Activated CD4-positive, alpha-beta T cell treated with anti-CD3 and anti-CD28 coated beads, Interleukin-2, Interleukin-6, amounts not matched to agents 100 ng/mL and 50 ng/mL, durations not matched to agents 16 hours and 8 hours (primary cell): Measurements from ENCODE around the gene TMEM43.

Source experiments
- DNase-seq: peaks from one replicate; pipeline ENCODE4 v3.0.0-alpha.2; 2020

Gene TMEM43

DNA sequence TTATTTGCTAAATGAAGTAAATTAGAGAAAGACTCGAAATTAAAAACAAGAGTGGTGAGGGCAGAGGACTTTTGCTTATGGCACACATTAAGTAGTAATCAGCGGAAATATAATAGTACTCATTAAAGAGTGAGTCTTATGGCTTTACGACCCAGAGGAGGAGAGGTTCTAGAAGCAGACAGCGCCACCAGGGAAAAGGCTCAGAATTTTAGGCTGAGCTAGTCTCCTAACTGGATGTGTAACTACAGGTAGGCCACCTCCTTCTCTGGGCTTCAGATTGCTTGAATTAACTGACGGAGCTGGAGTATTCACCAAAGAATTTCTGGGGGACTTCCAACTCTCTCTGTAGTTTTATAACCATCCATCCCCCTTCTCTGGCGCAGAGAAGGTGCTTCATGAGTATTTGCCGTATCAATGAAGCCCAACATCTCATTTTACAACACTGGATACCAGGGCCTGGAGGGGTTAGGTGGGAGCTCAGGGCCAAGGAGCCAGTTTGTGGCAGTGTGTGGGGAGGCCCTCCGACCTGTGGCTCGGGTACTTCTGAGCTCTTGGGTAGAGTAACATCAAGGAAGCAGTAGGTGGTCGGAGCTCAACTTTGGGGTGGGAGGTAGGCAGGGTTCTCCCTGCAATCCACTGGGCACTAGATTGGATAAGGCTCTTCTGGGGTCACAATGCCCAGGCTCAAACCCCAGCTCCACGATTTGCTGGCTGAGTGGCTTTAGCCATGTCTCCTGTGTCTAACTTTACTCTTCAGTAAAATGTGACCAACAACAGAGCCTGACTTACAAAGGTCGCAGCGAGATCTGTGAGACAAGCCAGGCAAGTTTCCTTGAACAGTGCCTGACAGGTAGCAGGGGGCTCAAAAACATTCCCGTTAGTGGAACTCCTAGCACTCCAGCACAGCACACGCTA, 1.3 kb upstream of the TMEM43 start:
- DNase-seq, result no peak

DNA sequence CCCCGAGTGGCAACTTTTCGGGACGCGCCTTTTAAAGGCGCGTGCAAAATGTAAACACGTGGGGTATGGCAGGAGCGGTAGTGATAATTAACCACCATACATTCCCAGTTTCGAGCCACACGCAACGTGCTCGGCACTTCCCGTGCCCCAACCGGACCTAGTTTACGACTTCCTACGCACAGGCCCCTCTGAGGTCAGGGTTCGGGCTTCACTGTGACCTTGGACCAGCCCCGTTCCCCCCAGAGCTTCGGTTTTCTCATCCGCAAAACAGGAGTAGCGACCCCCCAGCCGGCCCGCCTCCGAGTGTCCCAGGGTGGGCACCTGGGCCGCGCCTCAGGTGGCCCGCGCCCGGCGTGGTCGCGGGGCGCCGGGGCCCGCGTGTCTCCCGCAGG, 633 bp upstream of the TMEM43 start:
- peak; percentile 83 for DNase-seq

DNA sequence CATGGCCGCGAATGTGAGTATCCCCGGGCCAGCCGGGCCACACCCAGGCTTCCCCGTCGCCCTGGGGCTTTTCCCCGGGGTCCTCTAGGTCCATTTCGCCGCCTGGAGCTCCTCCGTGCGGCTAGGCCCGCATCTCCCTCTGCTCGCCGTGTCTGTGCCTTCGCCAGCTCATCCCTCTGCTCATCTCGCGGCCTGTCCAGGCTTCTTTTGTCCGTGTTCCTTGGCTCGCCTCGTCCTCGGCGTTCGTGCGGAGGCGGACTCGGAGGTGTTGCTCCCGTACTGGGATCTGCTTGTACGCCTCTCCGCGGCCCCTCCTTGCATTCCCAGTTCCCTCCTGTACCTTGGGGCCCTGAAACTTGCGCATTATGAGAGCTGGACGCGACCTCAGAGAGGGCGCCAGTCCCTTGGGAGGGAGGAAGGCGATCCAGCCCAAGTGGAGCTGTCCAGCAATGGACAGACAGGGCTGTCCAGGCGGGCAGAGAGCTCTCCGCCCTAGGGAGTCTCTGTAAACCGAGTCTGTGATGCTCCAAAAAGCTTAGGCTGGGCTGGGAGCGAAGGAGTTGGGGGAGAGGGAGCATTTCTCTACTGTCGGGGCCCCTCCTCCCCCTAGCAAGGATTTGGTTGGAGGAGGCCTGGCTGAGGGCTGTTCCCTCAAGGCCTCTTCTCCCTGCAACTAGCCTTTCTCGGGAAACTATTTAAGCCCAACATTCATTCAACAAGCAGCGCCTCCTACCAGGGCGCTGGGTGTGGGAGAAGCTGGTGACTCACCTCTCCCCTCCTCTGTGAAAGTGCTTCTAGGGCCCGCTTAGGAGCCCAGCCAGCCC, 553 bp downstream of the TMEM43 start:
- peak; percentile 79 for DNase-seq

DNA sequence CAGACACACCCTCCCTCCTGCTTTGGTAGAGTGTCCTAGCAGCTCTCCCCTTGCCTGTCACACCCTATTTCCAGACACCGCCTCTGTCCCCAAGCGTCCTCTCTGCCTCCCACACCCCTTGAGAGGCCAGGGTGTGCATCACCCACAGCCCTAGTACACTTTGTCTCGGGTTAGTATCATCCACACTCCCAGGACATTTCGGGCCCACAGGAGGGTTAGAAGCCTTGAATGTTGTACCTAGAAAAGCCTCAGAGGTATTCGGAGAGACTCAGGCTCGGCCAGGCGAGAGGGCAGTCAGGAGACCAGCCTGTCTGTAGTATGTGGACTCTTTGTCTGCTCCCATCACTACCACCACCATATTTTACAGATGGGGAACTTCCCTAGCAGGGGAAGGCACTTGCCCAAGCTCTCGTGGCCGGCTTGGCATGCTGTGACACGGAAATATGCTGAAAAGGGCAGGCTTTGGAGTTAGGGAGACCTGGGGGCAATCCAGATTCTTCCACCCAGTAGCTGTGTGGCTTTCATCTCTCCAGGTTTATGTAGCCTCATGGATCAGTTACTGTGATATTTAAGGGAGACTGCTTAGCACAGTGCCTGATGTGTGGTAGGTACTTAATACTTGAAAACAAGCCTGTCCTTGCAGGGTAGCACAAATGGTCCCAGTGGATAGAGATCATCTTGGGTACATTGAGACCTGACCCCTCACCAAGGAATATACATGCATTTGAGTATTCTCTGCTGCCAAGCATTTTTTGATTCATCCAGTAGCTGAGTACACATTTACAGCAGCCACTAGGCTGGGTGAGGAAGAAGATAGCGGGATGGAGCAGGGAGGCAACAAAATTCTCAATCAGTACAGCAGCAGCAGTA, 1.4 kb downstream of the TMEM43 start:
- no peak for DNase-seq

DNA sequence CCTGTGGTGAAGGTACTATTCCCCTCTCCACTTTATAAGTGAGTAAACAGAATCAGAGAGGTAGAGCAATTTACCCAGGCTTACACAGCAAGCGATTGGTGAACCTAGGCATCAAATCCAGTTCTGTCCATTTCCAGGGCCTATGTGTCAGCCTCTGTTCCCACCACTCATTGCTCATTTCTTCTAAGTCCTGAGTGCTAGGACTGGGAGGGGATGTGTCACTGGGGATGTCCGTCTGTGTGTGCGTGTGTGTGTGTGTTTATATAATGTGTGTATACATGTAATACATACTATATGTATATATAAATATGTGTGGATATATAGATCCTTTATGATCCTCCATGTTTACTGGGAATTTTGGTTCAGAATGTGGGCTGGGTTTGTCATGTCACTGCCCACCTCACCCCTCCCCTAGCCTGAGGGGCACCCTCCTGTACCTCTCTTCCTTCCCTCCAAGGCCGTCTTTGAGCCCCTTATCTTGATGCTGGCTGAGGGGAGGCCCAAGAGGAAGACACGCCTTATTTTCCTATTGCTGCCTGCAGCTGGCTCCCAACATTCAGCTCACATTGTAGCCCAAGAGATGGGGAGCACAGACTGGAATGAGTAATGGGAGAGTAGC, 2.1 kb downstream of the TMEM43 start:
- DNase-seq, result no peak

DNA sequence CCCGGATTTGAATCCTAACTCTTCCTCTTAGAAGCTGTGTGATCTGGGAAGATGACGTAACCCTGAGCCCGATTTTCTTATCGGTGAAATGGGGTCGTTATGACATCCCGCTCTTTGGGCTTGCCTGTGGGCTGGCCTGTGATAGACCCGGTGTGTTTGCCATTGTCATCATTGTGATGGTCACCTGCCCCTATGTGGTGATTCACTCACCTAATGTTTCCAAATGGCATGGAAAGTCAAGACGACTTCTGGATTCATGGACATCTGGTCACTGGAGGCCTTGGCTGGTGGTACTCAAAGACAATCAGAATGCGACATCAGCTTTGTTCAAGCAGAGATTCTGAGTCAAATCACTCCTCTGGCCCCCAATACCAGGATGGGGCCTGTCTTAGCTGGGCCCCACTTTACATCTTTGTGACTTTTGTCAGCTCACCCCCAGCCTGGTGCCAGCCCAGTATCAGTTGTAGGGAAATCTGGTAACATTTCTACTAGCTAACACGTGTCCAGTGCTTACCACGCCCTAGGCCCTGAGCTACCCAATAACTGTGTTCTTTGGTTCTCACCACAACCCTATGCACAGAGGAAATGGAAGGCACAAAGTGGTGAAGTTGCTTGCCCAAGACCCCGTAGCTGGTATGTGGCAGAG, 2.8 kb downstream of the TMEM43 start:
- no peak for DNase-seq

DNA sequence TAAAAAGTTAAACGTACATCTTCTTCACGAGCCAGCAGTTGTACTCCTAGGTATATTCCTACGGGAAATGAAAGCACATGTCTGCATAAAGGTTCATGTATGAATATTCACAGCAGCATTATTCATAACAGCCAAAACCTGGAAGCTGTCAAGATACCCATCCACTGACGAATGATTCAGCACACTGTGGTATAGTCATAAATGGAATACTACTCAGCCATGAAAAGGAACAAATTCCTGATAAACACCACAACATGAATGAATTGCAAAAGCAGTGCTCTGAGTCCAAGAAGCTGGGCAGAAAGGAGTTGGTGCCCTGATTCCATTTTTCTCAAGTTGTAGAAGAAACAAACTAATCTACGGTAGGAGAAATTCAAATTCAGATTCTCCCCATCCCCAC, 3.9 kb downstream of the TMEM43 start:
- no peak for DNase-seq

DNA sequence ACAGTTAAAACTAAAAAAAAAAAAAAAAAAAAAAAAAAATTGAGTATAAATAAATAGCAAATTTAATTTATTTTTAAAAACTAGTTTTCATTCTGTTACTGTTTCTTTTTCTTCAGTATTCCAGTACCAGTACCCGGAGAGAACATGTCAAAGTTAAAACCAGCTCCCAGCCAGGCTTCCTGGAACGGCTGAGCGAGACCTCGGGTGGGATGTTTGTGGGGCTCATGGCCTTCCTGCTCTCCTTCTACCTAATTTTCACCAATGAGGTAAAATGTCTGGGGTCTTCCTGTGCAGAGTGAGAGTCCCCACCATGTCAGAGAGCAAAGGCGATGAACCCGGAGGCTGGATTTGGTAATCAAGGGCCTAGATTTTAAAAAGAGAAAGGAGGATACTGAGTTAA, 4.4 kb downstream of the TMEM43 start:
- no peak for DNase-seq

DNA sequence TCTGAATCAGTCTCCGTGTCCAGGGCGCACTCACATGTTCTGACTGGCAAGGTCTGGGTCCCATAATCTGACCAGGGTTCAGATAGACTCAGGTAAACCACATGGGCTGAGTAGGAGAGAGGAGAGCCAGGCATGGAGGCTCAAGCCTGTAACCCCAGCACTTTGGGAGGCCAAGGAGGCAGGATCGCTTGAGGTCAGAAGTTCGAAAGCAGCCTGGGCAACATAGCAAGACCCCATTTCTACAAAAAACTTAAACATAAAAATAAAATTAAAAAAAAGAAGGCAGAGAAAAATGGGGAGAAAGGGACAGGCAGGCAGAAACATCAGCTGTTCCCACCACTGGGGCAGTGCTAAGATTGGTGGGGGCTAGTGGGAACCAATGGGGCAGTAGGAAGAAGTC, 5.4 kb downstream of the TMEM43 start:
- DNase-seq, result no peak

DNA sequence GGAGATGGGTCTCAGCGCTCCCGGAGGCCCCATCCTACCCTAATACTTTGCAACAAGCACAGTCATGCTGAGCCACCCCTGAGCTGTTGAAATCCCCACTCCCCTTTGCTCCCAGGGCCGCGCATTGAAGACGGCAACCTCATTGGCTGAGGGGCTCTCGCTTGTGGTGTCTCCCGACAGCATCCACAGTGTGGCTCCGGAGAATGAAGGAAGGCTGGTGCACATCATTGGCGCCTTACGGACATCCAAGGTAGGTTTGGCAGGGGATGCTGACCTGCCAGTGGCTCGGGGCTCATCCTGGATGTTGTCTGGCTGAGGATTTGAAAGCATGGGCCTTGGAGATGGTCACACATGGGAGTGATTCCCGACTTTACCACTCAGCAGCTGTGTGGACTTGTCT, 5.9 kb downstream of the TMEM43 start:
- no peak for DNase-seq

DNA sequence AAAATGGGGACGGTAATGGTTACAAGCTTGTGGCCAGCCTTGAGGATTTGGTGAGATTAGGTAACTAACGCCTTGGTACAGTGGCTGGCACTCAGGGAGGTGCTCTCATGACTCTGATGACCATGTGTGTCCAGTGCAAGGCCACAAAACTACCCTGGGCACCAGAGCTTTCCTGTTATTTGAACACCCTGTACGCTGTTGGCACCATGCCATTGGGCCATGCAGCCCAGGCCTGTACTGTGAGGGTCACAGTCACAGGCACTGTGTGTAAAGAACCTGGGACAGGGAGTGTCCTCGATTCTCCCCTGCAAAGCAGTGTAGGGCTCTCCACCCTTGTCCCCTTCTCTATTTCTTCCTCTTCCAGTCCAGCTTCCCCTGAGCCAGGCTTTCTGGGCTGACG, 6.3 kb downstream of the TMEM43 start:
- no peak for DNase-seq

DNA sequence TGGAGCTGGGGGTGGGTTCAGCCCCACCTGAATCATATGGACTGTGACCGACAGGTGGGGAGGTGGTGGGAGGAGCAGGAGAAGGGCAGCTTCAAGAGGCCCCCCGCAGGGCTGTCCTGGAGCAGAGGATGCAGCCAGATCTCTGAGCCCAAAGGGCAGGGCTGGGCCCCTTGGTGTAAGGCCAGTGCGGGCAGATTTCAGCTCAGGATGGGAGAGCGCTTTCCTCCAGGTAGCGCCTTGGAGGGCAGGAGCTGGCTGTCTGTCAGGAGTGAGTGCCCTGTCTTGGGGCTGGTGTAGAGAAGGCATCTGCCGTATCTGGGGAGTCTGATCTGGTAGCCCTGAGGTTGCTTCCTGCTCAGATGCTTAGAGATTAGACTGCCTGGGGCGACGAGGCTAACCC, 7.3 kb downstream of the TMEM43 start:
- DNase-seq, result no peak

DNA sequence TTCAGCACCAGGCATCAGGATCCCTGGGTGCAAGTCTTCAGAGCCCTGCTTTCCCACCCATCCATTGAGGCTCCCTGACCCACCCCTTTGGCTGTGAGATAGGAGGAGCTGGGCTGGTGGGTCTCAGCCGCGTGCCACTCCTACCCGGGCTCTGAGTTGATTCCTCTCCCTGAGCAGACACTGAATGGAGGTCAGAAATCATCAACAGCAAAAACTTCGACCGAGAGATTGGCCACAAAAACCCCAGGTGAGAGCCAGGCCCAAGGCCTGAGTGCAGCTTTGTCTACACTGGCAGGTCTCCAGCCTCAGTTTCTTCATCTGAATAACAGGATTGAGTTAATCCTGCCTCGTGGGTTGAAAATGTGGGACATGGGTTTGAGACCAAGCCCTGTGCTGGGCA, 7.8 kb downstream of the TMEM43 start:
- DNase-seq, result no peak

DNA sequence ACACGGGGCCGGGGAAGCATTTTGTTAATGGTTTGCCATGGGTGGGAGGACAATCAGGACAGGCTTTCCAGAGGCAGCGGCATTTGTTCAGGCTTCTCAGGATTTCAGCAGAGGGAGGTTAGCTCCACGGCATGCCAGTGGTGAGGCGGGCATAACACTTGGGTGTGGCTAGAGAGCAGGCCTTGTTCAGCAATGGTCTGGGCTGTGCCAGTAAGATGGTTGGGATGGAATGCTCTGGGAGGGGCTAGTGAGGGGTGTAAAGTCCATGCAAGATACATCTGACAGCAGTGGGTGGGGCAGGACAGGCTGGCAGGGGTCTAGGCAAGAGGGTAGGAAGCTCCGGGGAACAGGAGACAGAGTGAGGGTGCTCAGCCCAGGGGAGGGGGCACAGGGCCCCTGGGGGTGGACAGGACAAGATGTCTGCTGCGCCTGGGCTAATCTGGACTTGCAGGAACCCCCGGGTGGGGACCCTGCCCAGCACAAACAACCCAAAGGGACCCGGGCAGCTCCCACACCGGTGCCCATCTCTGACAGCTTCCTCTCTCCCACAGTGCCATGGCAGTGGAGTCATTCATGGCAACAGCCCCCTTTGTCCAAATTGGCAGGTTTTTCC, 8.4 kb downstream of the TMEM43 start:
- no peak for DNase-seq

DNA sequence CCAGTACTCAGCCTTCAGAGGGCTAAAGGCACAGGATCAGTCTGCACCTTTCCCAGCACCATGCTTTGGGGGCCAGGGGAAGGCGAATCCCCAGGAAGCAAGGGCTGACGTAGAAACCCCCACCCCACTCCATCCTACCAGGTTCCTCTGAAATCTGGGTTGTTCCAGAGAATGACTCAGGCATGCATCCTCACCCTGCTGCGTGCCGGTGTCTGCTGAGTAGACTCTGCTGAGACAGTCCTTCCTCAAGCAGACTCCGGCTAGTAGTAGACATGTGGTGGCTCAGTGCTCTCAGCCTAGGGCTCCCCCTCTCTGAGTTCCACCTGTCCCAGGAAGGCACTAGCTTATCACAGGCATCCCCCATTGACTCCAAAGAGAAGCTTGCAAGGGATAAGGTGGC, 9.0 kb downstream of the TMEM43 start:
- DNase-seq, result no peak

DNA sequence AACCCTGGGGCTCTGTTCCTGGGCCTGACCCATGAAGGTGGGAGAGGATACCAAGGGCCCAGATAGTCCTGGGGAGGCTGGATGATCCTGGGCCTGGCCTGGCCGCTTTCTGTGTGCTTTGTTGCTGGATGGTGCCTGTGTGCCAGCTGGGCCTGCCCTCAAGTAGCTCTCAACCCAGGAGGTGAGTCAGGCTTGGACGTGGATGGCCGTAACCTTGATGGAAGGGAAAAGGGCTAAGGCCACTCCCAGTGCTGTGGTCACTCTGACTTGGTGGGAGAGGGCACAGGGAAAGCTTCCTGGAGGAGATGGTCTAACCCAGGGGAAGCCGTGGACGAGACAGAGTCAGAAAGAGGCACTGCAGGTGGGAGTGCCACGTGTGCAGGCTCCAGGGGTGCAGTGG, 9.4 kb downstream of the TMEM43 start:
- no peak for DNase-seq

DNA sequence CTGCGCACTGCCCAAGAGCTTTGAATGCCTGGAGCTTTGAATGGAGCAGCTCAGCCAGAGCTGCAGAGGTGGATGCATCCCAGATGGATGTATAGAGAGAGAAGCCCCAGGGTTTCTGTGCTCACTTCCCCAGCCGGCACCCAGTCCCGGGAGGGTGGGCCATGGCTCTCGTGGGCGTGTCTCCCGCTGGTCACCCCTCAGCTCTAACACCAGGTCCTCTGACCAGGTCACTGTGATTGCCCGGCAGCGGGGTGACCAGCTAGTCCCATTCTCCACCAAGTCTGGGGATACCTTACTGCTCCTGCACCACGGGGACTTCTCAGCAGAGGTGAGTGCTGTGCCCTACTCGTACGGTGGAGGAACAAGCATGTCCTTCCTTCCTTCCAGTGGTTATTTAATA, 10.7 kb downstream of the TMEM43 start:
- no peak for DNase-seq

DNA sequence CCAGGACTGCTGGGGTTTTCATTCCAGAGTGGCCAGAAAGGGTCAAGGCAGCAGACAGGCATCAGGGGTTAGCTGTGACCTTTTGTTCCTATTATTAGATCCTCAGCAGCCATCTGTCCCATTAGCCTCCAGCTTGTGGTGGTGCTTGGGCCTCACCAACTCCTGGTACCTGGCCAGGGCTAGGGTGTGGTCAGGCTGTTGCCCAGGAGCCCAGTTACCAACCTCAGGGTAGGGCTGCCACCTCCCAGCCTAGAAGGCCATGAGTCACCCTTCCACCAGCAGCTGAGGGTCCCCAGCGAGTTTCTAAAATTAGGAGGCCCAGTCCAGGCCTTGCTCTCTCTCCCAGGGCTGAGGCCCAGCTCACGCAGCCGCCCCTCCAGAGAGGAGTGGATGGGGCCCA, 12.2 kb downstream of the TMEM43 start:
- DNase-seq, result no peak

DNA sequence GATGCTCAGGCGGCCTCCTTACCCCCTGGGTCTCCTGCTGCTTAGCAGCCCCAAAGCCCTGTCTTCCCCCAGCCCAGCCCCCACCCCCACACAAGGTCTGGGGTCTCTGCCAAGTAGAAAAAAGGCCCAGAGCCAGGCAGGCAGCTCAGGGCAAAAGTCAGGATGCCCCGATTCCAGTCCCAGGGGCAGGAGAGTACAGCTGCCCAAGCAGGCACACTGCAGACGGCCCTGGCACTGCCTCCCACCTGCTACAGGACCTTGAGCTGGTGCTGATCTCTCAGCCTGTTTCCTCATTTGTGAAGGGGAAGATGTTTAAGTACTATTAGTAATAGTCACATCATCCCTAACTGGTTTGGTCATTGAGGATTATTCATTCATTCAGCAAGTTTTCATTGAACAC, 12.6 kb downstream of the TMEM43 start:
- no peak for DNase-seq

DNA sequence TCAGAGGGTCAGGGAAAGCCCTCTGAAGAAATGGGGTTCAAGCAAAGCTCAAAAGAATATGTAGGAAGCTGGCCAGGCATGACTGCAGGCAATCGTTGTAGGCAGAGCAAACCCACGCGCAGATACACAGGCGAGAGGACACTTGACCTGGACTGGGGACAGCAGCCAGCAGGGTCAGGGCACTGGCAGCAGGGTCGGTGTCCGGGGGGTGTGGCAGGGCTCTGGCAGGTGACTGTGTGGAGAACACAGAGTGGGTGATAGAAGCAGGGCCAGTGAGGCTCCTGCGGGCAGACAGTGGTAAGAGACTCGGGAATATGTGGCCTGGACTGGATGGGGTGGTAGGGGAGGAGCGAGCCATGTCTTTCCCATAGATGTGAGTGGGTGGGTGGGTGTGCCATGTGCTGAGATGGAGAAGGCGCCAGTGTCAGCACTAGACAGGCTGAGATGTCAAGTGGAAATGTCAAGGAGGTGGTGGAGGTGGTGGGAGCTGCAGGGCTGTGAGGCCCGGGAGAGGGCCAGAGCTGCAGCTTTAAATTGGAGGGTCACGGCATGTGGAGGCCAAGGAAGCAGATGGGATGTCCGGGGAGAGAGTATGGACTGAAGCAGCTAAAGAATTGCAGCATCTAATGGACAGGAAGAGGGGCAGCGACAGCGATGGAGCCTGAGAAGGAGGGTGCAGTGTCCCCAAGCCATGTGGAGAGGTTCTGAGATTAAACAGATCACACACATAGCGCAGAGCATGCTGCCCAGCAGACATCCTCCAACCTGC, 13.4 kb downstream of the TMEM43 start:
- DNase-seq, result no peak
